H1 (cell line): Measurements from ENCODE around the gene EZH2. TPM values are rescaled to one million over a fixed set of nuclear protein-coding genes. Genes with fewer than 3 reads are reported as not detected.

Source experiments
- CTCF ChIA-PET: fragments of 300-600 bp; sonication (Branson Sonifier 250); formaldehyde crosslinking; loops from one replicate; lab custom pipeline; 2021; ENCODE audit not compliant: partially characterized antibody; lab: Charles Lee
- POLR2A ChIA-PET: fragments of 300-600 bp; sonication (Branson Sonifier 250); formaldehyde crosslinking; loops from one replicate; lab custom pipeline; 2021; ENCODE audit warnings: inconsistent platforms; ENCODE audit not compliant: partially characterized antibody; lab: Charles Lee
- DNase-seq, 2 experiments: peaks; one replicate each; pipeline versions ENCODE4 v3.0.0 to v3.0.0-alpha.2; 2010 to 2022; ENCODE audit warnings: low spot score in 2 of 2, low read depth in 1 of 2, mixed read lengths in 1 of 2
- FAIRE-seq: peaks from 2 replicates; lab custom pipeline; 2011; peaks lifted over from hg19 to GRCh38; lab: Jason Lieb, UNC
- H2AFZ ChIP-seq: 2 replicates; pipeline ENCODE4 v1.8.1; 2012; ENCODE audit warnings: low read length, inconsistent platforms
- H2AK5ac ChIP-seq: 2 replicates; pipeline ENCODE4 v1.6.1; 2013; ENCODE audit warnings: low read depth, low read length
- H2BK120ac ChIP-seq: replicated peaks from 2 replicates; pipeline ENCODE3; 2013; ENCODE audit warnings: low read depth, low read length, inconsistent platforms
- H2BK12ac ChIP-seq: 2 replicates; pipeline ENCODE4 v1.6.1; 2013; ENCODE audit warnings: low read depth, low read length
- H2BK15ac ChIP-seq: 2 replicates; pipeline ENCODE4 v1.6.1; 2013; ENCODE audit warnings: low read length
- H2BK20ac ChIP-seq: 2 replicates; pipeline ENCODE4 v1.6.1; 2013; ENCODE audit warnings: low read length
- H2BK5ac ChIP-seq: 2 replicates; pipeline ENCODE4 v1.6.1; 2013; ENCODE audit warnings: low read depth, low read length
- H3K14ac ChIP-seq: 2 replicates; pipeline ENCODE4 v1.6.1; 2013; ENCODE audit warnings: inconsistent platforms; ENCODE audit not compliant: insufficient read length
- H3K18ac ChIP-seq: 2 replicates; pipeline ENCODE4 v1.6.1; 2013; ENCODE audit warnings: low read length; ENCODE audit errors: extremely low read depth
- H3K23ac ChIP-seq: 2 replicates; pipeline ENCODE4 v1.6.1; 2013; ENCODE audit warnings: inconsistent platforms; ENCODE audit not compliant: insufficient read length
- H3K23me2 ChIP-seq: 2 replicates; pipeline ENCODE4 v1.6.1; 2013; ENCODE audit warnings: low read depth, low read length
- H3K27ac ChIP-seq: 2 replicates; pipeline ENCODE4 v1.6.1; 2011; ENCODE audit warnings: low read depth, low read length, inconsistent platforms
- H3K27me3 ChIP-seq, 4 experiments: replicated peaks in 1 of 4; 1 replicate in 1 of 4; 2 replicates in 3 of 4; pipeline versions ENCODE4 v1.6.1 to v1.8.1; 2011 to 2013; ENCODE audit warnings: low read length in 3 of 4, mild to moderate bottlenecking in 3 of 4, inconsistent platforms in 2 of 4, mixed read lengths in 2 of 4, moderate library complexity in 1 of 4; ENCODE audit not compliant: control insufficient read depth in 3 of 4, insufficient read depth in 3 of 4; ENCODE audit errors: extremely low read depth in 1 of 4
- H3K36me3 ChIP-seq, 4 experiments: 2 replicates each; pipeline versions ENCODE4 v1.6.1 to v1.8.1; 2011 to 2013; ENCODE audit warnings: mild to moderate bottlenecking in 4 of 4, low read length in 3 of 4, moderate library complexity in 2 of 4, control low read depth in 1 of 4, inconsistent platforms in 1 of 4; ENCODE audit not compliant: insufficient read depth in 4 of 4, control insufficient read depth in 2 of 4
- H3K4ac ChIP-seq: replicated peaks from 2 replicates; pipeline ENCODE3; 2013; ENCODE audit warnings: low read length, low read depth, mixed read lengths, inconsistent platforms; ENCODE audit not compliant: insufficient read length
- H3K4me1 ChIP-seq, 4 experiments: replicated peaks in 1 of 4; 1 replicate in 1 of 4; 2 replicates in 3 of 4; pipeline versions ENCODE4 v1.6.1 to v1.8.1; 2011 to 2013; ENCODE audit warnings: low read length in 3 of 4, inconsistent platforms in 2 of 4, mixed read lengths in 1 of 4; ENCODE audit not compliant: insufficient read depth in 4 of 4, control insufficient read depth in 3 of 4
- H3K4me2 ChIP-seq, 2 experiments: 2 replicates each; pipeline versions ENCODE4 v1.6.1 to v1.8.1; 2011 to 2013; ENCODE audit warnings: low read depth in 2 of 2, low read length in 2 of 2, control low read depth in 1 of 2, inconsistent platforms in 1 of 2, mild to moderate bottlenecking in 1 of 2; ENCODE audit not compliant: insufficient read depth in 1 of 2
- H3K4me3 ChIP-seq, 4 experiments: fragments of 200-600, 300-600 bp in 1 of 4; sonication (generic), shearing (Covaris generic), sonication (Bioruptor Twin) in 1 of 4; 2 replicates each; pipeline versions ENCODE4 v1.5.1 to v1.8.1; 2011 to 2016; ENCODE audit warnings: low read length in 4 of 4, low read depth in 3 of 4, control low read depth in 2 of 4, inconsistent platforms in 2 of 4, mild to moderate bottlenecking in 2 of 4, mixed read lengths in 1 of 4, moderate library complexity in 1 of 4; ENCODE audit not compliant: insufficient read depth in 2 of 4; ENCODE audit errors: extremely low read depth in 1 of 4
- H3K56ac ChIP-seq: replicated peaks from 2 replicates; pipeline ENCODE3; 2013; ENCODE audit warnings: low read depth, mild to moderate bottlenecking, mixed read lengths, low read length, inconsistent platforms; ENCODE audit not compliant: insufficient read length
- H3K79me1 ChIP-seq: 2 replicates; pipeline ENCODE4 v1.6.1; 2013; ENCODE audit warnings: low read depth, low read length, control low read depth
- H3K79me2 ChIP-seq, 2 experiments: 2 replicates each; pipeline versions ENCODE4 v1.6.1 to v1.8.1; 2012 to 2013; ENCODE audit warnings: low read length in 2 of 2, mild to moderate bottlenecking in 2 of 2, inconsistent platforms in 1 of 2; ENCODE audit not compliant: insufficient read depth in 2 of 2, control insufficient read depth in 1 of 2
- H3K9ac ChIP-seq, 4 experiments: replicated peaks in 1 of 4; 1 replicate in 1 of 4; 2 replicates in 3 of 4; pipeline versions ENCODE4 v1.6.1 to v1.8.1; 2011 to 2013; ENCODE audit warnings: low read depth in 3 of 4, low read length in 3 of 4, control low read depth in 2 of 4, mild to moderate bottlenecking in 2 of 4, moderate library complexity in 2 of 4, inconsistent platforms in 1 of 4; ENCODE audit errors: extremely low read depth in 1 of 4
- H3K9me3 ChIP-seq, 2 experiments: 2 replicates each; pipeline versions ENCODE4 v1.6.1 to v1.8.1; 2012 to 2013; ENCODE audit warnings: mild to moderate bottlenecking in 2 of 2, moderate library complexity in 2 of 2, control low read depth in 1 of 2, inconsistent platforms in 1 of 2, low read depth in 1 of 2, low read length in 1 of 2, mixed read lengths in 1 of 2; ENCODE audit not compliant: insufficient read depth in 2 of 2
- H4K20me1 ChIP-seq, 2 experiments: replicated peaks in 1 of 2; 2 replicates each; pipeline versions ENCODE3 to v1.8.1; 2011 to 2013; ENCODE audit warnings: inconsistent platforms in 2 of 2, low read length in 2 of 2, mild to moderate bottlenecking in 1 of 2; ENCODE audit not compliant: insufficient read depth in 2 of 2, control insufficient read depth in 1 of 2
- H4K5ac ChIP-seq: 2 replicates; pipeline ENCODE4 v1.6.1; 2013; ENCODE audit warnings: low read length, low read depth, mixed read lengths, inconsistent platforms; ENCODE audit not compliant: insufficient read length
- H4K8ac ChIP-seq: 2 replicates; pipeline ENCODE4 v1.8.0; 2013; ENCODE audit warnings: mild to moderate bottlenecking, moderate library complexity, low read length, inconsistent platforms; ENCODE audit not compliant: insufficient read depth; ENCODE audit errors: extremely low read depth
- H4K91ac ChIP-seq: replicated peaks from 2 replicates; pipeline ENCODE3; 2013; ENCODE audit warnings: low read length, mixed read lengths, inconsistent platforms; ENCODE audit not compliant: insufficient read length
- KDM1A ChIP-seq: fragments of 200-600, 300-600 bp; sonication (generic); IDR thresholded peaks from 2 replicates; pipeline ENCODE4 v1.7.1; 2016; ENCODE audit warnings: mild to moderate bottlenecking, low read length, borderline replicate concordance
- NANOG ChIP-seq: IDR thresholded peaks from 2 replicates; pipeline ENCODE4 v1.6.1; 2011; ENCODE audit warnings: low read length, low read depth, mild to moderate bottlenecking, inconsistent platforms; ENCODE audit not compliant: insufficient read depth, poor library complexity, severe bottlenecking
- TAF1 ChIP-seq: IDR thresholded peaks from 2 replicates; pipeline ENCODE4 v1.6.1; 2011; ENCODE audit warnings: mild to moderate bottlenecking, low read depth, low read length
- YY1 ChIP-seq: IDR thresholded peaks from 2 replicates; pipeline ENCODE4 v1.6.1; 2011; ENCODE audit warnings: low read depth, mild to moderate bottlenecking, low read length
- WGBS, 2 experiments: shearing (Covaris generic) in 1 of 2; methylation state at CpG; one replicate each; pipeline versions ENCODE4 v1.1.6 to v1.1.7; 2013 to 2015; ENCODE audit warnings: low lambda C conversion rate in 2 of 2, mixed read lengths in 2 of 2, inconsistent platforms in 1 of 2, low coverage in 1 of 2, missing lambda C conversion rate in 1 of 2; ENCODE audit not compliant: insufficient replicate concordance in 2 of 2, insufficient coverage in 1 of 2, insufficient read length in 1 of 2; ENCODE audit errors: extremely low coverage in 1 of 2, missing lambda C conversion rate in 1 of 2; 5-methylcytosine and 5-hydroxymethylcytosine counted together
- polyA plus RNA-seq, 7 experiments: library from polyadenylated mRNA; depleted of rRNA in 3 of 7; stranded (reverse) in 5 of 7; unstranded in 2 of 7; fragments of >200 nt in 5 of 7; fragments of 200-250 nt in 2 of 7; gene quantifications; 1 replicate in 5 of 7; 2 replicates in 1 of 7; 4 replicates in 1 of 7; pipeline versions ENCODE4 v1.2.1 to v1.2.3, GENCODE V29; 2011 to 2013; ENCODE audit warnings: missing spikeins in 2 of 7, mixed read lengths in 2 of 7
- total RNA-seq: library from RNA; stranded (reverse); fragmentation: NEBNext Ultra II Directional; extraction: Animal tissue kit (Norgen Biotek cat#: 25700); gene quantifications from 2 replicates; pipeline ENCODE4 v1.2.1, GENCODE V29; 2021
- TF ChIP-seq, protein P1 (sequence below): IDR thresholded peaks from 2 replicates; pipeline ENCODE4 v1.6.1; 2011; ENCODE audit warnings: low read length, improper control_type of control experiment

EZH2 gene
- total and polyA plus RNA-seq, 2 of the 8 experiments (the other 6 are each of a cell fraction or from before 2014, with no cell fraction given) = 28.9 to 49.0 TPM

DNA sequence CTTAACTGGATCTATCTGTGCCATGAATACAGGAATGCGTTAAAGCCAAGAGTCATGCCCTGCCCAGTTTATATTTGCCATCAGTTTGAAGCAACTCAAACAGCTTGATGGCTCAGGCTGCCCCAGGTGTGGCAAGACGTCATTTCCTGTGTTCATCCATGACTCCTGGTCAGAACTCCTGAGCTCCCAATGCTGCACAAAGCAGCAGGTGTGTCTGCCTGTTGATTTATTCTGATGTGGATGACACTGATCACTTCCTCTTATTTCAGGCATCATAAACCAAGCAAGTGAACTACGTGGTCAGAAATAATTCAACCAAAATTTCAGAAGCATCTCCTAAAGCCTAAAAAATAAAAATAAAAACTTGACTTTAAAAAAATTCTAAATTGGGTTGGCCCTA, 68.5 kb downstream of the EZH2 start:
- Histone ChIP-seq H3K14ac (no peak overlapping the region), H4K5ac (no peak overlapping the region), H2BK15ac (no peak overlapping the region), H2BK12ac (no peak overlapping the region), H3K36me3 (peaks cover 4 to 69% (median 39%) of the 10 kb centered on the region in 4 experiments), H2BK20ac (no peak overlapping the region), H3K27ac (no peak overlapping the region), H3K4me2 (no peak overlapping the region), H3K79me2 (no peaks in the 10 kb centered on the region), H2AK5ac (no peak overlapping the region), H2AFZ (no peak overlapping the region), H3K23me2 (no peaks in the 10 kb centered on the region), H4K20me1 (no peaks in the 10 kb centered on the region), H4K8ac (no peak overlapping the region), H3K4me3 (no peak overlapping the region), H3K18ac (no peak overlapping the region), H3K56ac (no peak overlapping the region), H3K23ac (no peak overlapping the region), H3K4me1 (no peaks in the 10 kb centered on the region; a peak in 1 of 7 replicates), H2BK5ac (no peak overlapping the region), H4K91ac (no peak overlapping the region), H3K27me3 (no peaks in the 10 kb centered on the region), H3K9me3 (no peaks in the 10 kb centered on the region), H3K9ac (no peak overlapping the region), H3K4ac (no peak overlapping the region), H2BK120ac (no peak overlapping the region), H3K79me1 (no peaks in the 10 kb centered on the region)
- TF ChIP-seq, protein P1, sequence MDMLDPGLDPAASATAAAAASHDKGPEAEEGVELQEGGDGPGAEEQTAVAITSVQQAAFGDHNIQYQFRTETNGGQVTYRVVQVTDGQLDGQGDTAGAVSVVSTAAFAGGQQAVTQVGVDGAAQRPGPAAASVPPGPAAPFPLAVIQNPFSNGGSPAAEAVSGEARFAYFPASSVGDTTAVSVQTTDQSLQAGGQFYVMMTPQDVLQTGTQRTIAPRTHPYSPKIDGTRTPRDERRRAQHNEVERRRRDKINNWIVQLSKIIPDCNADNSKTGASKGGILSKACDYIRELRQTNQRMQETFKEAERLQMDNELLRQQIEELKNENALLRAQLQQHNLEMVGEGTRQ = no peak
- no peak for TF ChIP-seq TAF1
- TF ChIP-seq YY1 = no peak
- no peak for TF ChIP-seq KDM1A
- TF ChIP-seq NANOG = no peak
- ChIA-PET POLR2A (no interaction called here), CTCF (interaction anchor here (1.0 to 2.8 kb wide), 7 partner anchors 10 to 191 kb away, joined by 3 to 9 read pairs (median 3); no protein-coding TSS in a partner anchor)
- no peak for DNase-seq
- no peak for FAIRE-seq
- 93% methylated on average over 3 of the region's 3 CpGs; no CpG with 5 or more reads in 1 of the 2 experiments for WGBS, 2 experiments
